Karpas-422 (cell line): ENCODE measurements around the gene ATXN1. TPM values are rescaled to one million over a fixed set of nuclear protein-coding genes. Genes with fewer than 3 reads are reported as not detected.

ENCODE experiments used
- DNase-seq: peaks from one replicate; pipeline ENCODE4 v3.0.0-alpha.2; 2015
- H2AFZ ChIP-seq: fragments of 200-600 bp; sonication (generic); 2 replicates; pipeline ENCODE4 v1.6.1; 2014; ENCODE audit warnings: antibody characterized with exemption, low read length, mixed read lengths
- H3K27ac ChIP-seq: fragments of 200-600 bp; sonication (generic); 2 replicates; pipeline ENCODE4 v1.5.1; 2014; ENCODE audit warnings: mild to moderate bottlenecking, low read length, moderate library complexity
- H3K27me3 ChIP-seq: fragments of 200-600 bp; sonication (generic); 2 replicates; pipeline ENCODE4 v1.6.1; 2014; ENCODE audit warnings: low read length, mixed read lengths
- H3K36me3 ChIP-seq: fragments of 200-600 bp; sonication (generic); 2 replicates; pipeline ENCODE4 v1.6.1; 2014; ENCODE audit warnings: low read length, mixed read lengths; ENCODE audit not compliant: insufficient read depth
- H3K4me1 ChIP-seq: fragments of 200-600 bp; sonication (generic); 2 replicates; pipeline ENCODE4 v1.6.1; 2014; ENCODE audit warnings: mild to moderate bottlenecking, low read length, mixed read lengths
- H3K4me2 ChIP-seq: fragments of 200-600 bp; sonication (generic); 2 replicates; pipeline ENCODE4 v1.6.1; 2014; ENCODE audit warnings: low read length, low read depth, mild to moderate bottlenecking; ENCODE audit not compliant: poor library complexity, severe bottlenecking
- H3K4me3 ChIP-seq: fragments of 200-600 bp; sonication (generic); 2 replicates; pipeline ENCODE4 v1.5.1; 2014; ENCODE audit warnings: mild to moderate bottlenecking, antibody characterized with exemption, low read length, mixed read lengths
- H3K79me2 ChIP-seq: fragments of 200-600 bp; sonication (generic); 2 replicates; pipeline ENCODE4 v1.6.1; 2014; ENCODE audit warnings: mild to moderate bottlenecking, low read length, mixed read lengths
- H3K9ac ChIP-seq: fragments of 200-600 bp; sonication (generic); 2 replicates; pipeline ENCODE4 v1.6.0; 2014; ENCODE audit warnings: low read length
- H3K9me2 ChIP-seq: fragments of 200-600 bp; sonication (generic), shearing (Covaris generic); replicated peaks from 2 replicates; pipeline ENCODE4 v1.6.0; 2014; ENCODE audit warnings: mild to moderate bottlenecking, low read length, moderate library complexity; ENCODE audit not compliant: insufficient read depth
- H3K9me3 ChIP-seq: fragments of 300-700, 200-600 bp; sonication (generic); 2 replicates; pipeline ENCODE4 v1.6.1; 2014; ENCODE audit warnings: low read length, mixed read lengths
- H4K20me1 ChIP-seq: fragments of 200-600 bp; sonication (generic); 2 replicates; pipeline ENCODE4 v1.6.1; 2014; ENCODE audit warnings: mild to moderate bottlenecking, antibody characterized with exemption, low read length, low read depth; ENCODE audit not compliant: insufficient read depth
- total RNA-seq: library from RNA; depleted of rRNA; stranded (reverse); fragments of >200 nt; shearing (Covaris generic); gene quantifications from 2 replicates; pipeline ENCODE4 v1.2.3, GENCODE V29; 2014; ENCODE audit warnings: low replicate concordance

The ATXN1 gene
- total RNA-seq, 1 experiment from 2014 or later = 0.37 TPM

DNA sequence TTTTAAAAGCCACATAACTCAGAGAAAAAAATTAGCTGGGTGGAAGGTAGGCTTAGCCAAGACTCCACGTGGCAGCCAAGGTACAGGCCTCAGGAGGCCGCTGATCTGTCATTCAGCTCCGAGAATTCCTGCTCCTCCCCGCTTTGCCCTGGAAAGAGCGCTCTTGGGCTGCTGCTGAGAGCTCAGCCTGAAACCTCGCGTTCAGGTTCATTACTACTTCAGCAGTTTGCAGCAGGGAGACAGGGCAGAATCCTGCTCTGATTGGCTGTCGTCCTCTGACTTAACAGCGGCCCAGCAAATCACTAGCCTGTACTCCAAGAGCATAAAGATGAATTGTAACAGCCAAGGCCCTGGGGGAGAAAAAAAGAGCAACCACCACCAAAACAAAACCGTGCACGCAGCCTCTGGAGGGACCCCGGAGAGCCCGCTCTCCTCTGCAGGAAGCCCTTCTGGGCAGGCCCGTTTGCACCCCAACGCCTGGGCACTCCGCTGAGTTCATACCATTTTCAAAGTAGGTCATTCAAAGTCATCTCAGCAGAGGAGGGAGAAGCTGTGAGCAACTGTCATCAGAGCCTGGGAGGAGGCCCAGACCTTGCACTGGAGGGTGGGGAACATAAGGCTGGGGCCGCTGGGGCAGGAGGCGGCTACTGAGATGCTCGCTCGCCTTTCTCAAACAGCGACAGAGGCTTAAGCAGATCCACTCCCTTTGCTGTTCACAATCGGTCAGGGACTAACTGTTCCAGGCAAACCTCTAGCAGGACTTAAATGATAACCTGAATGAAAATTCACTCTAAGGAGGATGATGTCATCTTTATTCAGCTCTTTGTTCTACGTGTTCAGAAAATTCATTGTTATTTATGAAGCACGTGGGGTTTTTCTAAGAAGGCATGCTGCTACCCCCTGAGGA lies 42.3 kb upstream of the ATXN1 start:
- Histone ChIP-seq H3K9ac (no peak overlapping the region), H3K4me2 (no peak overlapping the region)

DNA sequence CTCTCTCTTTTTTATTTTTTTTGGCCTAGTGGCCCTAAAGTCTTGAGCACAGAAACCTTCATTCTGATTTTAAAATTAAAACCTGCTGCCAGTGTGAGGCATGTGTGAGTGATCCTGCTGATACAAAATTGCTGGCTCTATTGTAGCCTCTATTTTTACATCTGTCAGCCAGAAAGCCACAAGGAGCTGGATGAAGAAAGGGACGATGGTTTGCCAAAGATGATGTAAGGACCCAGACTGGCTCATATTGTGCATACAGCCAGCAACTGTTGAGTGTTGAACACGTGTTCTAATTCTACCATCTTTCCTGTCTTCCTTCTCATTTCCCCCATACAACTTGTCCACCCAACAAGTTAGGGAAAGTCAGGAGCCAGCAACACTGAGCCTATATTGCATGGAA lies 40.8 kb upstream of the ATXN1 start:
- no peak overlapping the region for H3K9ac ChIP-seq
- no peaks in the 10 kb centered on the region for H3K36me3 ChIP-seq
- no peak overlapping the region for H2AFZ ChIP-seq
- no peak for DNase-seq
- H3K27me3 ChIP-seq = no peaks in the 10 kb centered on the region
- H3K4me3 ChIP-seq = no peak overlapping the region
- H3K9me3 ChIP-seq = no peaks in the 10 kb centered on the region
- H3K4me1 ChIP-seq = no peaks in the 10 kb centered on the region
- H4K20me1 ChIP-seq = no peaks in the 10 kb centered on the region
- no peak overlapping the region for H3K27ac ChIP-seq
- H3K79me2 ChIP-seq = no peaks in the 10 kb centered on the region
- no peak overlapping the region for H3K4me2 ChIP-seq
- H3K9me2 ChIP-seq = no peaks in the 10 kb centered on the region

More for the DNA sequence above, 42.3 kb upstream of the ATXN1 start:
- no peaks in the 10 kb centered on the region for H3K9me2 ChIP-seq
- H3K4me1 ChIP-seq = no peaks in the 10 kb centered on the region
- no peak overlapping the region for H3K4me3 ChIP-seq
- no peaks in the 10 kb centered on the region for H3K27me3 ChIP-seq
- H3K27ac ChIP-seq = no peak overlapping the region
- no peaks in the 10 kb centered on the region for H3K36me3 ChIP-seq
- no peaks in the 10 kb centered on the region for H3K79me2 ChIP-seq
- H3K9me3 ChIP-seq = no peaks in the 10 kb centered on the region
- H2AFZ ChIP-seq = no peak overlapping the region
- DNase-seq = no peak
- no peaks in the 10 kb centered on the region for H4K20me1 ChIP-seq

DNA sequence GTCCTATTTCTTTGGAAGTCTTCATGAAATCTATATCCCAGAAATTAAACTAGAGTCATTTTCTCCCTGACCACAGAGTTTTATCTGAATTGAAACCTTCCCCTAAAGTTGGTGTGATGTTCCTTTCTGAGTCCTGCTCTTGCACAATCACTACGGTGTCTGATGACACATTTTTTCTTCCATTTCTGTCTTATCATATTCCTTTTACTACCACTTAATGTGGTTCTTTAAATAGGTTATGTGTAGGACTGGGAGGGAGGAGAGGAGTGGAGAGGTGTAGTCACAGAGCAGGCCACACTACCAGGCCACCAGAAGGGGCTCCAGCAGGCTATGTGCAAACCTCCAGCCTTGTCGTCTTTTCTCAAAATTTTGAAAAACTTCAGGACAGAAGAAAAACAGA lies 39.7 kb upstream of the ATXN1 start:
- H3K4me1 ChIP-seq = no peaks in the 10 kb centered on the region
- no peak overlapping the region for H3K4me3 ChIP-seq
- no peaks in the 10 kb centered on the region for H3K9me3 ChIP-seq
- H3K27ac ChIP-seq = no peak overlapping the region
- H2AFZ ChIP-seq = no peak overlapping the region
- no peak overlapping the region for H3K9ac ChIP-seq
- H3K36me3 ChIP-seq = no peaks in the 10 kb centered on the region
- H4K20me1 ChIP-seq = no peaks in the 10 kb centered on the region
- DNase-seq = no peak
- H3K9me2 ChIP-seq = no peaks in the 10 kb centered on the region
- no peaks in the 10 kb centered on the region for H3K27me3 ChIP-seq
- H3K4me2 ChIP-seq = no peak overlapping the region
- no peaks in the 10 kb centered on the region for H3K79me2 ChIP-seq

DNA sequence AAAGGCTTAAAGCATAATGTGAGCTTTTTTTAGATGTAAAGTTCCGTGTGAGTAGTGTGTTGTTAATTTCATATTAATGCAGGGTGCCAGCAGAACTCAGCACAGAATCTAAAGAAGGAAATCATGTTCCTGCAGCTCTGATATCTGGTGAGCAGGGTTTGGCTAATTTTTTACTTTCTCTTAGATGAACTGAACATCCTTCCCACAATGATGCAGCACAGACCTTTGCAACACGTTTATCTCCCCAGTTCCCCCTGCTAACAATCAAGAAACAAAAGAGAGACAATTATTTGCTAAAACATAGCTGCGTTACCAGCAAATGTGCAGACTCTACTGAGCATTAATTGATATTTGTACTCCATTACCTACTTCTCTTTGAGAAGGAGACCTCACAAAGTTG lies 39.1 kb upstream of the ATXN1 start:
- H3K4me1 ChIP-seq = no peaks in the 10 kb centered on the region
- H3K9me3 ChIP-seq = no peaks in the 10 kb centered on the region
- H3K27ac ChIP-seq = no peak overlapping the region
- H3K4me2 ChIP-seq = no peak overlapping the region
- H4K20me1 ChIP-seq = no peaks in the 10 kb centered on the region
- no peaks in the 10 kb centered on the region for H3K27me3 ChIP-seq
- H3K9me2 ChIP-seq = no peaks in the 10 kb centered on the region
- DNase-seq = no peak
- H3K36me3 ChIP-seq = no peaks in the 10 kb centered on the region
- no peak overlapping the region for H3K4me3 ChIP-seq
- no peaks in the 10 kb centered on the region for H3K79me2 ChIP-seq
- no peak overlapping the region for H3K9ac ChIP-seq
- H2AFZ ChIP-seq = no peak overlapping the region

DNA sequence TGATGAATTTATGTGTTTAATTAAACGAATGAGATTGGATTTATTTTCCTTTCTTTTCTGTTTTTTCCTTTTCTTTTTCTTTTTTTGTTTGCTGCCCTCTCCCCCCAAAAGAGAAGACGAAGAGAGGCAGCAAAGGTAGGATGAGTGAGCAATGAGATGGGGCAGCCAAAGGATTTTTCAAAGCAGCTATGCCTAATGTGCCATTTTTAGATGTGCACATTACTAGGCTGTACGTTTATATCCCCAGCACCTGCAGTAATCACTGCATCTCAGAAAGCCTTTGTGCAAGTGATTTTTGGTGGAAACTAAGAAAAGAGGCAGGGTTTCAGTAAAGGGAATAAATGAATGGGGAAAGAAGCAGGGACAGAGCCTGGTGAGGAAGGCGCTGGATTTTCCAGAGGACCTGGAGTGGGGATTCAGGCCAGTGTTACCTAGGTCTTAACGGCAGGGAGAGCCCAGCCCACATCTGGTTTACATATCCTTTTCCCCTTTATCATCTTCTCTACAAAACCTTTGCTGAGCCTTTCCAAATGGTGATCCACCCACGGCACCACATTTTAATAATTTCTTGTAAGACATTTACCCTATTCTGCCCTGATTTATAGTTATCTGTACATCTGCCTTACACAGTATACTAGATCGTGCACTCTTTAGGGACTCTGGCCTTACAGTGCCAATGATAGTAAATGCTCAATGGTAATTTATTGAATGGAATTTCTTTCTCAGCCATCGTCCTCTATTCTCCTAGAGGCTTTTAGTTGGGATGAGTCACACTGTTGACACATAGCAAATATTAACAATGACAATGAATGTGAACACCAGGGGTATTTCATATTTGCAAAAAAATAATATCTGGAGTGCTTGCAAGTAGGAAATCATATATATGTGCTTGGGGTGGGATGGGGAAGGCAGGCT lies 38.3 kb upstream of the ATXN1 start:
- no peak for DNase-seq
- no peaks in the 10 kb centered on the region for H3K27me3 ChIP-seq
- no peaks in the 10 kb centered on the region for H3K79me2 ChIP-seq
- H3K4me2 ChIP-seq = no peak overlapping the region
- no peaks in the 10 kb centered on the region for H3K9me2 ChIP-seq
- no peak overlapping the region for H3K27ac ChIP-seq
- no peaks in the 10 kb centered on the region for H4K20me1 ChIP-seq
- H3K9ac ChIP-seq = no peak overlapping the region
- no peak overlapping the region for H3K4me3 ChIP-seq
- no peaks in the 10 kb centered on the region for H3K9me3 ChIP-seq
- H3K4me1 ChIP-seq = no peaks in the 10 kb centered on the region
- no peak overlapping the region for H2AFZ ChIP-seq
- no peaks in the 10 kb centered on the region for H3K36me3 ChIP-seq

DNA sequence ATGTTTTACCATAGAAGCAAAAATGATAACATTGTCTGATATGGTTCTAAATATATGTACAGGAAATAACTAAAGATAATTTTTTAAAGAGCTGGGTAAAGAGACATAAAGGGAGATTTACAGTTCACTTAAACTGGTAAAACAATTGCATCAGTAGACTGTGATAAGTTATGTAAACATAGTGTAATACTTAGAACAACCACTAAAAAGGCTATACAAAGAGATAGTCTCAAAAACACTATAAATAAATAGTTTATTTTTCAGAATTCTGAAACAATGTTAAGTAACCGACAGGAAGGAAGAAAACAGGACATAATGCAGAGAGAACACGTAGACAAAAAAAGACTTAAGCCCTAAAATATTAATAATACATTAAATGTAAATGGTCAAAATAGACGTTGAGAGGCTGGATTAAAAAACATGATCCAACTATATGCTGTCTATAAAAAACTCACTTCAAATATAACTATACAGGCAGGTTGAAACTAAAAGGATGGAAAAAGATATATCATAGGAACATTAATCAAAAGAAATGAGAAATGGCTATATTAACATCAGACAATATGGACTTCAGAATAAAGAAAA lies 32.7 kb upstream of the ATXN1 start:
- Histone ChIP-seq H4K20me1 (no peaks in the 10 kb centered on the region), H3K27ac (no peak overlapping the region), H3K36me3 (no peaks in the 10 kb centered on the region), H3K9me2 (no peaks in the 10 kb centered on the region), H3K79me2 (no peaks in the 10 kb centered on the region), H3K4me3 (no peak overlapping the region), H3K4me1 (no peaks in the 10 kb centered on the region), H3K9me3 (no peaks in the 10 kb centered on the region), H2AFZ (no peak overlapping the region), H3K4me2 (no peak overlapping the region), H3K27me3 (no peaks in the 10 kb centered on the region), H3K9ac (no peak overlapping the region)
- DNase-seq = no peak

DNA sequence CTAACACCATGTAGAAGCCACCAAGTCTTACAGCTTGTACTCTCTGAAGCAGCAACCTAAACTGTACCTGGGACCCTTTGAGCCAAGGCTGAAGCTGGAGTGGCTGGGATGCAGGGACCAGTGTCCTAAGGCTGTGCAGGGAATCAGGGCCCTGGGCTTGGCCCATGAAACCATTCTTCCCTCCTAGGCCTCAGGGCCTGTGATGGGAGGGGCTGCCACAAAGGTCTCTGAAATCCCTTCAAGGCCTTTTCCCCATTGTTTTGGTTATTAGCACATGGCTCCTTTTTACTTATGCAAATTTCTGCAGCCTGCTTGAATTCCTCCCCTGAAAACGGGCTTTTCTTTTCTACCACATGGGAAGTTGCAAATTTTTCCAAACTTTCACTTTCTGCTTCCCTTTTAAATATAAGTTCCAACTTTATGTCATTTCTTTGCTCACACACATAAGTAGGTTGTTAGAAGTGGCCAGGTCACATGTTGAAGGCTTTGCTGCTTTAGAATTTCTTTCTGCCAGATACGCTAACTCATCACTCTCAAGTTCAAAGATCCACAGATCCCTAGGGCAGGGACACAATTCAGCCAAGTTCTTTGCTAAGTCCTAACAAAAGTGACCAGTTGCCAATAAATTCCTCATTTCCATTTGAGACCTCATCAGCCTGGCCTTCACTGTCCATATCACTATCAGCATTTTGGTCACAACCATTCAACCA lies 28.2 kb upstream of the ATXN1 start:
- Histone ChIP-seq H3K9ac (no peak overlapping the region), H3K4me2 (no peak overlapping the region), H3K4me3 (no peak overlapping the region), H3K36me3 (no peaks in the 10 kb centered on the region), H3K4me1 (no peaks in the 10 kb centered on the region), H3K9me2 (no peaks in the 10 kb centered on the region), H3K9me3 (no peaks in the 10 kb centered on the region), H3K27ac (no peak overlapping the region), H3K79me2 (no peaks in the 10 kb centered on the region), H2AFZ (no peak overlapping the region), H3K27me3 (no peaks in the 10 kb centered on the region), H4K20me1 (no peaks in the 10 kb centered on the region)
- DNase-seq = no peak
